HTERT RPE-1 (cell line): ENCODE measurements around the gene EZH2.

Experiments used
- in situ Hi-C: fragments of 300-500 bp; cut with MboI; formaldehyde crosslinking; loops from 4 replicates; pipeline ENCODE4 v1.14.3; 2020; ENCODE audit warnings: low sequenced_read_pairs

The EZH2 gene

DNA sequence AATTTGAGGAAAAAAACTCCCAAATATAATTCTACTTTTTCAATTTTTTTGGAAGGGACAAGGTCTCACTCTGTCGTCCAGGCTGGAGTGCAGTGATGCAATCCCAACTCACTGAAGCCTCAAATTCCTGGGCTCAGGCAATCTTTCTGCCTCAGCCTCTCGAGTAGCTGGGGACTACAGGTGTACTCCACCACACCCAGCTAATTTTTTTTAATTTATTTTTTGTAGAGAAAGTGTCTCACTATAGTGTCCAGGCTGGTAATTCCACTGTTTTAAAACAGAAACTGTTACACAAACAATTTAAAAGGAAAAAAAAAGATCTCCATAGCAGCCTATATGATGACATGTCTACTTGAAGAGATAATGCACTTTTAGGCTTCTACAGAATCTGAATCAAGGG lies 25.6 kb downstream of the EZH2 start:
- in situ Hi-C loops = no loop called here

DNA sequence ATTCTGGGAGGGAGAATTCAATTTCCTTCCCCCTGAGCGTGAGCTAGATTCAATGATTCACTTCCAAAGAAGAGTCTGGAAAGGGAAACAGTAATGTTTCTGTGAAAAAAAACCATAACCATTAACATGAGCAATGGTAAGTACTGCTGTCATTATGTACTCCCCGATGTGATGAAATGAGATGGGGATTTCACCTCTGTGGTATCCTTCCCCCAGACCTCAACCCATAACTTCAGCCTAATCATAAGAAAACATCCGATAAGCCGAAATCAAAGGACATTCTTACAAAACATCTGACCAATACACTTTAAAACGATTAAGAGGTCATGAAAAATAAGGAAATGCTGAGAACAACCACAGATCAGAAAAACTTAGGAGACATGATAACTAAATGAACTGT lies 27.2 kb downstream of the EZH2 start:
- in situ Hi-C loops = no loop called here

DNA sequence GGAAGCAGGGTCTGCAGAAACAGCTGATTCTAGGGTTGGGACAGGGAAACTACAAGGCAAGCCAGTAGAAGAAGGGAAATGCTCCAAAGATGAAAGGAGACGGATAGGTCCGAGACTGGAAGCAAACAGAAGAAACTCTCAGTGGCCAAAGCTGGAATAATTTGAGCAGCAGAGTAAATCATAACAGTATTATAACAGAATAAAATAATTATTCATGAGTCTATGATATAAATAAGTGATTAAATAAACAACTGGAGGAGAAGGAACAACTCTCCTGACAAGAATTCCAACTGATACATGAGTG lies 27.6 kb downstream of the EZH2 start:
- in situ Hi-C loops = no loop called here

DNA sequence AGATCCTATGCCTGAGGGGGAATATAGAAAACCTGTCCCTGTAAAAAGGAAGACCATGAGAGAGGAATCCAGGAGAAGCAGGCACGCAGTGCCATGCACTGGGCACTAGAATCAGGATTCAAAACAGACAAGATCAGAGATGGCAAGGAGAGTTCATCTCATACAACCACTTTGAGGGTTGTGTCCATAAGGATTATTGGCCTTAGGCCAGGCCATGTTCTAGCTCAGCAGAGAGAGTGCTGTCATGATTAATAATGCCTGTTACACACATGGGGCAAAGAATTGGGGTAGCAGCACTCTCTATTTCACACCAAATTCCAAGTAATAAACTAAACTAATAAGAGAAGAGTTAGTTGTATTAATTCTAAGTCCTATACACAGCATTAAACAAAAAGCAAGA lies 29.1 kb downstream of the EZH2 start:
- in situ Hi-C loops = no loop called here

DNA sequence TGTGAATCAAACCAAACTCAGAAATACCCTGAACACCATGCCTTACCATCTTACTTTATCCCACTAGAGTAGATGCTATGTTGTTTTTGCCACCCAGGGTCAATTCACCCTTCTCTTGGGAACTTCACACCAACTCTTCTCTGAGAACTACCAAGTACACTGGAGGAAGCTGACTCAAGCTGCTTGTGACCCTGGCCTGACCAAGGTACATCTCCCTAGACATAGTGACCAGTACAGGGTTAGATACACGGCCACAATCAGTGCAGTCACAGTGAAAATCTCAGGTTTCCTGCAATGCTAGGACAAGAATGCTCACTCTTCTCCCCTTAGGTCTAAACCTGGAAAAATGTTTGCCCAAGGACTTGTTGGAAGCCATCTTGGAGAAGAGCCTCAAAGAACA lies 31.8 kb downstream of the EZH2 start:
- in situ Hi-C loops = no loop called here

DNA sequence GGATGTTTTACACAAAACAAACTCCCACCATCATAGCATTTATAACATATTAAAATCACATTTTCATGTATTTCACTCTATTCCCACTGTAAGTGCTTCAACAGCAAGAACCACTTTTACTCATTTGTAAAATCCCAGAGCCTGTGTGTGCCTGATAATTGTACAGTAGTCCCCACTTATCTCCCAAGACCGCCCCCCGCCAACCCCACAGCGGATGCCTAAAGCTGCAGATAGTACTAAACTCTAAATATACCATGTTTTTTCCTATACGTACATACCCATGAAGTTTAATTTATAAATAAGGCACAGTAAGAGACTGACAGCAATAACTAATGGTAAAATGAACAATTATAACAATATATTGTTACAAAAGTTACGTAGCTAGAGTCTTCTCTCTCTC lies 33.5 kb downstream of the EZH2 start:
- in situ Hi-C loops = no loop called here

DNA sequence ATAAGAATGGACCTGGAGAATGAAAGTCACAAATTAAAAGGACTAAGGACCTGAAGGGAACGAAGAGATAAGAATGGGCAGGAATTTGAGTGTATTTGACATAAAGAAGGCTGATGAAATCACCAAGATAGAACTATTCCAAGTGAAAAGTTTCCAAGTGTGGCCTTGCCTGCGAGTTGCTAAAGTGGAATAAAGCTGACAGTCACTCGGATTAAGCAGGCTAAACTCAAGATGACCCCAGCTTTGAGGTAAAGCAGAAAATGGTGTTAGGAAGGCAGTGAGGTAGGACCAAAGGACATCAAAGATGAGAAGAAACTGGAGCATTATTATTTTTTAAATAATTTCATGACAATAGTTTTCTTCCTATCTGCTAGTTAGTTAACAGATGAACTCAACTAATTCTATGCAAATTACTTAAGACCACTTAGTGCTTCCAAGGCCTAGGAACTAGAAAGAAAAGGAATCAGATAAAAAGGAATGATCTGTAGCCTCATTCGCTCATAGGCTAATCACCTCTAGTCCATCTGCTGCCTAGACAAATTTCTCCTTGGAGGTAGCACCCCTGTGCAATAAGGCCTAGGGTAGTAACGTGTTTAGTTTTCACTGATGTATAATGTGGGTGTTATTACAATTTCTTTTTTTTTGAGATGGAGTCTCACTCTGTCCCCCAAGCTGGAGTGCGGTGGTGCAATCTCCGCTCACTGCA lies 34.5 kb downstream of the EZH2 start:
- in situ Hi-C loops = no loop called here

DNA sequence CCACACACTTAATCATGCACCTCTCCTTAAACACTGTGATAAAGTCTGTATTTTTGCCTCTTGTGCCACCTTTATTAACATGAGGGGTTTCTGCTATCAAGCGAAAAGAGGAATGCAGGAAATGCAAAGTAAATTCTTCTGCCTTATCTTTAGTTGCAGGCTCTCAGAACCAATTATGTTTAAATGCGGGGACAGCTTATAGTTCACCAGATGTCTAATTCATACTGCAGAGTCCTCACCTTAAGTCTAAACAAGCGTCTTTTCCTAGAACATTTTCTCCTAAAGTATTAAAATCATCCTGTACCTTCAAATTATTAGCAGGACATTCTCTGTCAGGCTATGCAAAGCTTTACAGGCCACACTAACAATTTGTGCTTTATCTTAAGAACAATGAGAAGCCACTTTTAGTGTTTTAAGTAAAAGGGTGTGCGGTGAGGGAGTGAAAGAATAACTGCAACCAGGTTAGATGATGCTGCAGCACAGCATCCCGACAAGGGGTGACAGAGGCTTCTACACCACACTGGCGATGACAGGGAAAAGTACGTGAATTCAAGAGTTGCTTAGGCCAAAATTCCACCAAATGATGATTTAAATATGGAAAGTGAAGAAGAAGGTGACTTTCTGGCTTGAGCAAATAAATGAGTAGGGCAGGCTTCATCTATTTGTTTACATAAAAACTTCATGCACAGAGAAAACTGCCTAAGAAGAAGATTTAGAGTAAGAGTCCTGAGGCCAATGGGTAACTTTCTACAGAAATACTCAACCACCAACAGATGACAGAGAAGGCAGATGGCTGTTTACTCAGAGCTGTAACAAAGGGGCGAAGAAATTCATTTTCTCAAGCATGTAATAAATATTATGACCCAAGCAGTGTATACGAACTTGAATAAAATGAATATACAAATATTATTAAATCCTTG lies 36.0 kb downstream of the EZH2 start:
- in situ Hi-C loops = no loop called here

DNA sequence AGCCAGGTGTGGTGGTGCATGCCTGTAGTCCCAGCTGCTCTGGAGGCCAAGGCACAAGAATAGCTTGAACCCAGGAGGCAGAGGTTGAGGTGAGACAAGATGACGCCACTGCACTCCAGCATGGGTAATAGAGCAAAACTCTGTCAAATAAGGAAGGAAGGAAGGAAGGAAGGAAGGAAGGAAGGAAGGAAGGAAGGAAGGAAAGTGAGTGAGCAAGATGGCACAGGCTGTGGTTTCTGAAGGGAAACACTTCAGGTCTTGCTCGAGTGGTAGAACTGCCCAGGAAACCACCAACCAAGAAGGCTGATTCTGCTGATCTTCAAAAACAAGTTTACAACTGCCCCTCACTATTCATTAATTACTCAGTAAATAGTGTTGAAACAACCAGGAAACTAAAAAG lies 45.2 kb downstream of the EZH2 start:
- in situ Hi-C loops = no loop called here

DNA sequence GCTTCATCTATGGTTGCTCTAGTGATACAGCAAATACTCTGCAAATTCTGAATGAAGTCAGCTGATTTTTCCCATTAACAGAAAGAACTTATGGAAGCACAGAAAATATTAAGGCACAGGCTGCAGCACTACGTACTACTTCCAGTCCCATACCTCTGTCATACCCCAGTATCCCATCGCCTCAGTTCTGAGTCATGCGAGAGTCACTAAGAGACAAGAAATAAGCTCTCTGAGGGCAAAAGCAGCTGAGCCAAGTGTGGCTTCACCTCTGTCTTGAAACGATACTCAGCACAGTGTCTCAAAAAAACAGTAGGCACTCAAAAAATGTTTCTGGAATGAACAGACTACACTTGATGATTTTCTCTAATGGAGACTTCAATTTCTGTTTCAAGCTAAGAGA lies 48.2 kb downstream of the EZH2 start:
- in situ Hi-C loops = no loop called here

DNA sequence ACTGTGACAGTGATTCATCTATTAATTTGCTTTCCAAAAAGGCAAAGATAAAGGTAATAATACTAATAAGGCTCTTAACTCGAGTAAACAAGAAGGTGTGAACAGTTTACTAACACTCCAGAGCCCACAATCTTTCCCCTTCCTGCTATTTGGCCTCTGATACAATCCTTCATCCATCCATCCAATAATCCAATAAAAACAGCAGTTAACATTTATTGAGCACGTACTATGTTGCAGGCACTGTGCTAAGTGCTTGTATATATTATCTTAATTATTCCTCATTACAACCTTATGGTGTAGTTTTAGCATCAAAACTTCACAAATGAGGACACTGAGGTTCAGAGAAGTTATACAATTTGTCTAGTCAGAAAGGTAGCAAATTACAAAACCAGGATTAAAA lies 49.5 kb downstream of the EZH2 start:
- in situ Hi-C loops = no loop called here

DNA sequence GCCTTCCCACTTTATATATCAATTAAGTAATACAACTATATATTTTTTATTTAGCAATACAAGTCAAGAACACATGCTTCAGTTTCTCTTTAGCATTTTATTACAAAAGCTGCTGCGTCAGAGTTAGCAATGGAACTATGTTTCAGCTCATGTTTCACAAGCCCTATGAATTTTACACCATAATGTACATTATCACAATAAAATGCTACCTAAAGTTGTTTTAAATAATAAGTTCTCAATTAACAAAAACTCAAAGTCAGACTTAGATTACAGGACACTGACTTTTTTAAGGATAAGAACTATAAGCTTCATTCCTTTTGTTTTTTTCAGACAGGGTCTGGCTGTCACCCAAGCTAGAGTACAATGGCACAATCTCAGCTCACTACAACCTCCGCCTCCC lies 52.3 kb downstream of the EZH2 start:
- in situ Hi-C loops = no loop called here

DNA sequence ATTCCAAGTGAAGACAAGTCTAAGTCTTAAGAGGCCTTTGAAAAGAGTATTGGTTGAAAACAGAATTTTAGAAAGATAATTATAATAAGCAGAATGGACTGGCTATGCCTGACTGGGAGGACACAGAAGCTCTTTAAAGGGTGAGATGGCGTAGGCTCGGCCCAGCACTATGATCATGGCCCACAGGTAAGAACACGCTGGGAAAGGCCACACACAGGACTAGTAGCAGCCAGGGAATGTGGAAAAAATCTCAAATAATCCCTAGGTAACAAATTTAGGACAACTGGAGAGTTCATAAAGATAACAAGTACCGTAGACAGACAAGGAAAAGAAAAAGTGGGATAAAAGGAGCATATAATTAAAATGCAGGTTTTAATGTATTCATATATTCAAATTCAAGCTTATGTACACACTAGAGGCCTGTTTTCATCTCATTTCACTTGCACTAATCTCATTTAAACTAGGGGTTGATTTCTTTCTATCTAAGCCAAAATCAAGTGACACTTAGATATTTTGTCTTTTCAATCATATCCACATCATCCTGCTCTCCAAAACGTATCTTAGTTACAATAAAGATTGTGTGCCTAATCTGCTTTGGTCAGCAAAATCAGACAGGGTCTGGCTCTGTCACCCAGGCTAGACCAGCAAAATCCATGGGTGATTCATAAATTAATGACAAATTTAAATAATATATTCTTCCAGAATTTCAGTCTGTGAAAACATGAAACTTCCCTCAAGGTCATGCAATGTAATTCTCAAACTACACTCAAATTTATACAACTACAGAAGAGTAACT lies 53.0 kb downstream of the EZH2 start:
- in situ Hi-C loops = no loop called here

DNA sequence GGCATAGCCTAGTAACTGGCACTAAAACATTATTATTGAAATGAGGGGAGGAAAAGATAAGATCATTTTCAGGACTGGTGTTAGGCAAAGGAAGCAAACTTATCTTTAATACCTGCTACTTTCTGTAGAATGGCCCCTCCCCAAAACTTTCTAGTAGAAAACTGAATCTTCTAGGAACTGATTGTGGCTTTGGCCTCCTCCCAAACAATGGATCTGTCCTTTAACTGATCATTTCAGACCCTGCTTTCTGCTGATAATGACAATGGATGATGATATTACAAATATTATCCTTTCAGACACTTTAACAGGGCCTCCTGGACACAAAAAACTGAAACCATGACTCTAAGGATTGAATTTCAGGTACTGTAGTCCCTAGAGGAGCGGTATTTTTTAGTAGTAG lies 55.1 kb downstream of the EZH2 start:
- in situ Hi-C loops = no loop called here

DNA sequence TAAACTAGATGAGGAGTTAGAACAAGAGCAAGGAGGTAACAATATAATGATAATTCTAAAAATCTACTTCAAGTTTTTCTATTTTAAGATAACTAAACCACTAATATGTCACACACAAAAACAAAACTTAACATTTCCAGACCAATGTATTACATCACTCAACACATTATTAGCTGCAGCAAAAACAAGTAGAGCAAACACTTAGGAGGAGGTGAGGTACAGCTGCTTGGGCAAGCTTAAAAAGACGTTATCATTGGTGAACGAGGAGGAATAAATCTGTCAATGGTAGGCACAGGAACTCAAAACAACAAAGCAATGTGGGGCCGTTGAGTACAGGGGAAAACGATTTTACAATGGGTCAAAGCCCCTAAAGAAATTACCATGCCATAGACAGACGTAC lies 58.8 kb downstream of the EZH2 start:
- in situ Hi-C loops = no loop called here

DNA sequence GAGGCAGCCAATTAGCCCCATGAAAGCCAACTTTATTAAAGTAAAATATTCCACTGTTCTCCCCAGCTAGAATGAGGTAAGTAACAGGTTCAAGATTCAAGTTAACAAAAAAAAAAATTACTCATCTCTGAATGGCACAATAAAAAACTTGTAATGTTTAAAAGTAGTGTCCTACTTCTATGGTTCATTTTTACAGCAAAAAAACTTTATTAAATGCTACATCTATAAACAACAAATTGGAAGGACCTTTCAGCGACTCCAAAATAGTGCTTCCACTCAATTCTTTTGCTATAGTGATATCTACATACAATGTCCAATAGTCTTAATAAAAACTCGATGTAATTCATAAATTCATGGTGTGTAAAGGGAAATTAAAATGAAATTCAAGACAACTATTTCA lies 59.2 kb downstream of the EZH2 start:
- in situ Hi-C loops = no loop called here

DNA sequence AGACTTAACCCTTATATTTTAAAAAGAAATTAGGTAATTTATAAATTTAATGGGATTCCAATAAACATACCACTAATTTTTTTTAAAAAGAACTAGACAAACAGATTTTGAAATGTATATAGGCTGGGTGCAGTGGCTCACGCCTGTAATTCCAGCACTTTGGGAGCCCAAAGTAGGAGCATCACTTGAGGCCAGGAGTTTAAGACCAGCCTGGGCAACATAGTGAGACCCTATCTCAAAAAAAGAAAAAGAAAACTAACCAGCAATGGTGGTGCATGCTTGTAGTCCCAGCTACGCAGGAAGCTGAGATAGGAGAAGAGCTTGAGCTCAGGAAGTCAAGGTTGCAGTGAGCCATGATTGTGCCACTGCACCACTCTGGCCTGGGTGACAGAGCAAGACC lies 62.7 kb downstream of the EZH2 start:
- in situ Hi-C loops = no loop called here

DNA sequence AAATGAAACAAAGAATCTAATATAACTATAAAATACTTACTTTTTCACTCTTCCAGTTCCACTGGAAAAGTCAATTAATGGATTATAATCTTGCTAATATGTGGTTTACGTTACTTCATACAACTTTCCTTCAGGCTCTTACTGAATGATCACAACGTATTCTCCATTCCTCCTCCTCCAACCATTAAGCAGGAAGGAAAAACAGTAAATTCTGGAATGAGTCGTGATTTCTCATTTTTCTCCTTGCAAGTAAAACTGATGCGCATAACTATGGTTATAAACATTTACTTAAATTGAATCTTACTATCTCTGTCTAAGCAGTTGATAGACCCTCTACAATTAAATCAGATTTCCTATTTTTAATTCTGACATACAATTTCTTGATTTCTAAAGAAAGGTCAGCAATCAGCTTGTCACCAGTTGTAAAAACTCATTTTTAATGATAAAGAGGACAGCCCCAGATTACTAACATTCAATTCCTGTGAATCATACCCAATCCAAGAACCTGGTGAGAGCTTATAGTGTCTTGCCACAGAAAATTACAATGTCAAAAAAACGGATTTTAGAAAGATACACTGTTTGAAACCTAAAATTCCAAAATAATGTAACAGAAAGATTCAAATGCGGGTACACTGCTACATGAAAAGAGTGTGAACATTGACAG lies 64.3 kb downstream of the EZH2 start:
- in situ Hi-C loops = no loop called here

DNA sequence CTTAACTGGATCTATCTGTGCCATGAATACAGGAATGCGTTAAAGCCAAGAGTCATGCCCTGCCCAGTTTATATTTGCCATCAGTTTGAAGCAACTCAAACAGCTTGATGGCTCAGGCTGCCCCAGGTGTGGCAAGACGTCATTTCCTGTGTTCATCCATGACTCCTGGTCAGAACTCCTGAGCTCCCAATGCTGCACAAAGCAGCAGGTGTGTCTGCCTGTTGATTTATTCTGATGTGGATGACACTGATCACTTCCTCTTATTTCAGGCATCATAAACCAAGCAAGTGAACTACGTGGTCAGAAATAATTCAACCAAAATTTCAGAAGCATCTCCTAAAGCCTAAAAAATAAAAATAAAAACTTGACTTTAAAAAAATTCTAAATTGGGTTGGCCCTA lies 68.5 kb downstream of the EZH2 start:
- in situ Hi-C loops = no loop called here

DNA sequence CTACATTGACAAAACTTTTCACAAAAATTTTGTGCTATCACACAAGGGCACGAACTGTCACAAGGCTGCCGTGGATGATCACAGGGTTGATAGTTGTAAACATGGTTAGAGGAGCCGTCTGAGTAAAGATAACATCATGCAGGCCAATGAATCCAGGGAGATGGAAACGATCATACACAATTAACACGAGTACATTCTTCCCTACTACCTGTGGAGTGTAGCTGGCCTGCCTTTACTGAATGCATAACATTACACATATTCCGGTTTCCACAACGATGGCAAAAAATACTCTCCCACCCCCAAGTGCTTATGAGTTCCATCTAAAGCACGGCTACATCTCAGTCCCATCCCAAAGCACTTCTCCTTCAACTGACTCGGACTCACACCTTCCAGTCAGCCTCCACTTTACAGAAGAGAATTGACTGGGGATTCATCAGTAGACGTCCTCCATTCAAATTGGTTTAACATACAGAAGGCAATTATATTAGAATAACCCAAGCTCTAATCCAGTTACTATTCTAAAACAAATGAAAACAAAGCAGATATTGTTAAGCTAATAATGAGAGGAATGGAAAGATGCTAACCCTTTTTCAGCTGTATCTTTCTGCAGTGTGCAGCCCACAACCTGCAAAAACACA lies 69.0 kb downstream of the EZH2 start:
- in situ Hi-C loops = no loop called here

DNA sequence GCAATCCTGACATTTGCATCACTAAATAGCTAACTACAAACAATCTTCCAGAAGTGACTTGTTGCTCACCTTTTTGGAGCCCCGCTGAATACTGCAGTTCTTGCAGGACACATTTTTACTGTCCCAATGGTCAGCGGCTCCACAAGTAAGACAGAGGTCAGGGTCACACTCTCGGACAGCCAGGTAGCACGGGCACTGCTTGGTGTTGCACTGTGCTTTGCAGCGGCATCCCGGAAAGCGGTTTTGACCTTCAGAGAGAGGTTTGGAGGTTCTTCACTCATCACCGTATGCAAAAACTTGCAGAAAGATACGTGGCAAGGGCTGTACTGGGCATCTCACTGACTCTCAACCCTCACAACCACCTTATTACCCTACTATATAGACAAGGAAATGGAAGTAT lies 70.2 kb downstream of the EZH2 start:
- in situ Hi-C loops = no loop called here
